ENCODE measurements around the gene PHF1.

Gene PHF1

DNA sequence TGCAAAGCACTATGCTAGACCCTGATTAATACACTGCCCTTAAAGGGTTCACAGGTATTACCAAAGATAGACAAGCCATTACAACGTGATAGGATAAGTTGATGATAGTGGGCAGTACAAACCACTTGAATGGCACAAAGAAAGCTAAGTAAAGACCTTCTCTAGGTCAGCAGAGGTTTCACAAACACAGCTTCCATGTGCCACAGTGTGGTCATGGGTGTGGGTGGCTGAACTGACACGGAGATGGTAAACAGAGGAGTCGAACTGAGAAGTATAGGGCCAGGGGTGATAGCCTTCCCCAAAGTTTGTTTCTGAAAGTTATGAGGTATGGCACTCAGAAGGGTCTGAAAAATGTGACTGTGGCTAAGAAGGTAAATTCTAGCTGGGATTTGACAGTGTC, 47.9 kb downstream of the PHF1 start:
- DNase-seq = no peak

DNA sequence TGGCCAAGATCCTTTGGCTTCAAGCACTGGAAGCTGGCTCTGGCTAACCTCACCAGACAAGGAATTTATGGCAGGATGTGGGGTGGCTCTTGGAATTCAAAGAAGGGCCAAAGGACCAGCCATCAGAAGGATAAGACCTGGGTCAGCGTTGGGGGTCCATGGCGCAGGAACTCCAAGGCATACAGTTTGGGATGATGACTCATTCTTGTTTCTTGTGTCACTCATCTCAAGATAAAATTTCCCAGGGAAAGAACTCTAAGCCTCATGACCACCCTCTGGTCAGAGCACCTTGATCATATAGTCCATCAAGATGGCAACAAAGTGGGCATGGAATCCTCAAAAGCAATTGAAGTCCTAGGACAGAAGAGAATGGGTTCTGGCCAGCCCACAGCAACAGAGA, 48.4 kb downstream of the PHF1 start:
- DNase-seq = no peak

Measured in hippocampal formation (tissue), 2 donors.